Measurements from ENCODE around the gene TRABD2B. TPM values are rescaled to one million over a fixed set of nuclear protein-coding genes. Genes with fewer than 3 reads are reported as not detected.

The TRABD2B gene
- total RNA-seq, 1 experiment from 2014 or later, result 0.05 TPM

- no peak overlapping the region for H3K27ac ChIP-seq (ENCODE audit: low read depth, low read length)
- H3K9me3 ChIP-seq (ENCODE audit: control insufficient read depth in 1 of 2, insufficient read depth in 1 of 2, low read depth in 1 of 2, low read length in 2 of 2), result no peaks in the 10 kb centered on the region
- BruUV-seq (replicated peaks), result no TSS peak
- no peak overlapping the region for H3K9ac ChIP-seq (ENCODE audit: low read length)
- H3K4me2 ChIP-seq (ENCODE audit: low read length), result no peak overlapping the region
- intact Hi-C loops (cut with micrococcal nuclease), result no loop called here
- no peaks in the 10 kb centered on the region for H4K20me1 ChIP-seq (ENCODE audit: insufficient read depth)
- DNase-seq (ENCODE audit: low read depth, low spot score), result no peak
- H3K9me2 ChIP-seq (ENCODE audit: insufficient read depth), result no peaks in the 10 kb centered on the region
- ChIA-PET RAD21 (ENCODE audit: low non-redundant PET in 1 of 2, low total read pairs in 2 of 2, uncharacterized antibody in 2 of 2, unreplicated experiment in 2 of 2) (interaction anchor here in 1 of 2 experiments (0.6 kb wide), 1 partner anchor 27 kb away, joined by 3 read pairs; no protein-coding TSS in a partner anchor), POLR2A (no interaction called here), CTCF (interaction anchor here (2.7 kb wide), 1 partner anchor 11 kb away, joined by 9 read pairs; no protein-coding TSS in a partner anchor)
- no peaks in the 10 kb centered on the region for H3K79me2 ChIP-seq (ENCODE audit: insufficient read depth, low read length)
- H3K4me3 ChIP-seq (replicated peaks in 1 of 2; ENCODE audit: low read depth in 1 of 2, low read length in 2 of 2), result no peak overlapping the region
- no peak overlapping the region for H2AFZ ChIP-seq (ENCODE audit: low read depth, low read length, poor library complexity, severe bottlenecking)
- 0 out of 2 replicates have a peak, but pooled peaks cover 3% of the 10 kb centered on the region for H3K27me3 ChIP-seq (ENCODE audit: insufficient read depth, low read length)
- H3K36me3 ChIP-seq (ENCODE audit: control insufficient read depth in 1 of 2, insufficient read depth in 2 of 2, low read length in 2 of 2), result no peaks in the 10 kb centered on the region
- H3K4me1 ChIP-seq (ENCODE audit: control insufficient read depth in 1 of 2, insufficient read depth in 2 of 2, low read length in 2 of 2), result no peaks in the 10 kb centered on the region
- TF ChIP-seq ATF3 (IDR thresholded peaks at IDR 0.05) (no peak), SRF (IDR thresholded peaks at IDR 0.05; ENCODE audit: low read depth) (no peak), ZBTB33 (IDR thresholded peaks at IDR 0.05; ENCODE audit: extremely low read depth, insufficient replicate concordance, low read length) (no peak), ZNF274 (IDR thresholded peaks at IDR 0.05; ENCODE audit: low read depth, low read length) (no peak), POLR2A (IDR thresholded peaks at IDR 0.05; ENCODE audit: borderline replicate concordance, extremely low read depth, insufficient read depth, insufficient read length) (no peak), YY1 (IDR thresholded peaks at IDR 0.05; ENCODE audit: extremely low read depth, insufficient replicate concordance, low read depth, low read length) (no peak), TCF7L2 (IDR thresholded peaks at IDR 0.05; ENCODE audit: borderline replicate concordance, extremely low read depth, insufficient read depth, insufficient read length) (no peak), EZH2 (IDR thresholded peaks at IDR 0.05) (no peak), JUND (IDR thresholded peaks at IDR 0.05) (no peak), EGR1 (IDR thresholded peaks at IDR 0.05; ENCODE audit: low read depth) (no peak), MAX (IDR thresholded peaks at IDR 0.05) (no peak), CEBPB (IDR thresholded peaks at IDR 0.05; ENCODE audit: low read depth) (no peak), CTCF (IDR thresholded peaks at IDR 0.05 in 2 of 3, conservative IDR thresholded peaks at IDR 0.05 in 1 of 3; ENCODE audit: borderline replicate concordance in 1 of 3, insufficient read depth in 1 of 3, low read depth in 2 of 3, low read length in 2 of 3) (no peak), SP1 (IDR thresholded peaks at IDR 0.05; ENCODE audit: low read depth) (no peak), EZH2phosphoT487 (IDR thresholded peaks at IDR 0.05; ENCODE audit: borderline replicate concordance) (no peak), RAD21 (IDR thresholded peaks at IDR 0.05; ENCODE audit: low read depth) (no peak), ZFX (IDR thresholded peaks at IDR 0.05) (no peak), FOSL1 (IDR thresholded peaks at IDR 0.05; ENCODE audit: low read depth) (no peak)
- ATAC-seq, result no peak
Observed at GRCh38 chr1:47765236-47765635, 231.9 kb downstream of the TRABD2B start.

All from HCT116 (cell line).